ENCODE results near the gene FHOD3.
"Not testable (repeated sequence)": the region's sequence is repeated elsewhere in the genome, so short reads cannot be mapped to it uniquely, and the experiment has no call there.

Gene FHOD3

GRCh38 chr18:36530676-36531405 is 233.3 kb downstream of the FHOD3 start:
- DNase-seq, result no peak

- no peak for DNase-seq
Measured at GRCh38 chr18:36531636-36532035, 234.1 kb downstream of the FHOD3 start.

- DNase-seq, result no peak
Measured at GRCh38 chr18:36532394-36532793, 234.9 kb downstream of the FHOD3 start.

- DNase-seq, result no peak
Measured at GRCh38 chr18:36532815-36533214, 235.3 kb downstream of the FHOD3 start.

- DNase-seq, result no peak
Measured at GRCh38 chr18:36533446-36534153, 236.1 kb downstream of the FHOD3 start.

- no peak for DNase-seq
Measured at GRCh38 chr18:36534154-36534688, 236.7 kb downstream of the FHOD3 start.

GRCh38 chr18:36535202-36535935 is 237.9 kb downstream of the FHOD3 start:
- no peak for DNase-seq

- DNase-seq, result peak; percentile 57
Measured at GRCh38 chr18:36536426-36536825, 238.9 kb downstream of the FHOD3 start.

GRCh38 chr18:36537289-36537688 is 239.8 kb downstream of the FHOD3 start:
- no peak for DNase-seq

GRCh38 chr18:36539674-36540231 is 242.2 kb downstream of the FHOD3 start:
- DNase-seq, result no peak

GRCh38 chr18:36543030-36543429 is 245.5 kb downstream of the FHOD3 start:
- DNase-seq, result no peak

GRCh38 chr18:36543991-36544725 is 246.6 kb downstream of the FHOD3 start:
- no peak for DNase-seq

GRCh38 chr18:36545821-36546427 is 248.4 kb downstream of the FHOD3 start:
- DNase-seq, result no peak

GRCh38 chr18:36546876-36547275 is 249.4 kb downstream of the FHOD3 start:
- DNase-seq, result no peak

GRCh38 chr18:36547544-36547943 is 250.0 kb downstream of the FHOD3 start:
- DNase-seq, result no peak

- not testable (repeated sequence) for DNase-seq
Measured at GRCh38 chr18:36551274-36551673, 253.8 kb downstream of the FHOD3 start.

GRCh38 chr18:36558234-36558633 is 260.7 kb downstream of the FHOD3 start:
- no peak for DNase-seq

GRCh38 chr18:36559149-36559857 is 261.8 kb downstream of the FHOD3 start:
- no peak for DNase-seq

- DNase-seq, result no peak
Measured at GRCh38 chr18:36560187-36560586, 262.7 kb downstream of the FHOD3 start.

- DNase-seq, result no peak
Measured at GRCh38 chr18:36561046-36561445, 263.5 kb downstream of the FHOD3 start.

GRCh38 chr18:36564841-36565240 is 267.3 kb downstream of the FHOD3 start:
- no peak for DNase-seq

Measured in NCI-H2227 treated with DMSO at 0.1 percent for 48 hours (cell line).